RWPE2 (cell line): ENCODE measurements around the gene CFDP1.

Experiments
- ATAC-seq: fragments of 200-7000 bp; cut with Tn5 transposase; 3 replicates; pipeline ENCODE4 v1.9.1; 2021; ENCODE audit warnings: low read depth
- DNase-seq: peaks from one replicate; pipeline ENCODE4 v3.0.0-alpha.2; 2020; ENCODE audit warnings: low spot score
- H3K27ac ChIP-seq: fragments of 450-650 bp; 2 replicates; pipeline ENCODE4 v1.5.1; 2017; ENCODE audit warnings: mild to moderate bottlenecking; ENCODE audit not compliant: poor library complexity, severe bottlenecking
- H3K27me3 ChIP-seq: fragments of 250-450 bp; sonication (Bioruptor Pico); 2 replicates; pipeline ENCODE4 v1.5.1; 2021; ENCODE audit warnings: mild to moderate bottlenecking, moderate library complexity; ENCODE audit not compliant: insufficient read depth, poor library complexity, severe bottlenecking
- H3K36me3 ChIP-seq: fragments of 250-450 bp; sonication (Bioruptor Pico); 2 replicates; pipeline ENCODE4 v1.5.1; 2020; ENCODE audit warnings: low read depth, mild to moderate bottlenecking, moderate library complexity
- H3K4me1 ChIP-seq: fragments of 250-450 bp; sonication (Bioruptor Pico); 2 replicates; pipeline ENCODE4 v1.5.1; 2021; ENCODE audit warnings: mild to moderate bottlenecking, moderate library complexity; ENCODE audit not compliant: insufficient read depth, poor library complexity, severe bottlenecking
- H3K4me3 ChIP-seq: fragments of 250-450 bp; sonication (Bioruptor Pico); 2 replicates; pipeline ENCODE4 v1.5.1; 2021; ENCODE audit warnings: mild to moderate bottlenecking, moderate library complexity; ENCODE audit not compliant: severe bottlenecking
- H3K9me3 ChIP-seq: fragments of 250-450 bp; sonication (Bioruptor Pico); 2 replicates; pipeline ENCODE4 v1.5.1; 2021; ENCODE audit warnings: mild to moderate bottlenecking, moderate library complexity; ENCODE audit not compliant: severe bottlenecking
- TF ChIP-seq, protein P1 (sequence below): fragments of 450-650 bp; IDR thresholded peaks from one replicate; pipeline ENCODE4 v1.5.1; 2017; ENCODE audit warnings: mild to moderate bottlenecking, moderate library complexity; ENCODE audit not compliant: poor library complexity, severe bottlenecking

CFDP1 gene

GRCh38 chr16:75319513-75320411, 113.5 kb downstream of the CFDP1 start:
- Histone ChIP-seq H3K4me3 (no peak overlapping the region), H3K27ac (peak overlapping the region; percentile 27), H3K9me3 (no peaks in the 10 kb centered on the region), H3K36me3 (peaks cover 13% of the 10 kb centered on the region), H3K27me3 (no peaks in the 10 kb centered on the region), H3K4me1 (peaks cover 30% of the 10 kb centered on the region)
- ATAC-seq (no peak; the same call in 2 of the 3 replicates), DNase-seq (no peak)
- TF ChIP-seq, protein P1, sequence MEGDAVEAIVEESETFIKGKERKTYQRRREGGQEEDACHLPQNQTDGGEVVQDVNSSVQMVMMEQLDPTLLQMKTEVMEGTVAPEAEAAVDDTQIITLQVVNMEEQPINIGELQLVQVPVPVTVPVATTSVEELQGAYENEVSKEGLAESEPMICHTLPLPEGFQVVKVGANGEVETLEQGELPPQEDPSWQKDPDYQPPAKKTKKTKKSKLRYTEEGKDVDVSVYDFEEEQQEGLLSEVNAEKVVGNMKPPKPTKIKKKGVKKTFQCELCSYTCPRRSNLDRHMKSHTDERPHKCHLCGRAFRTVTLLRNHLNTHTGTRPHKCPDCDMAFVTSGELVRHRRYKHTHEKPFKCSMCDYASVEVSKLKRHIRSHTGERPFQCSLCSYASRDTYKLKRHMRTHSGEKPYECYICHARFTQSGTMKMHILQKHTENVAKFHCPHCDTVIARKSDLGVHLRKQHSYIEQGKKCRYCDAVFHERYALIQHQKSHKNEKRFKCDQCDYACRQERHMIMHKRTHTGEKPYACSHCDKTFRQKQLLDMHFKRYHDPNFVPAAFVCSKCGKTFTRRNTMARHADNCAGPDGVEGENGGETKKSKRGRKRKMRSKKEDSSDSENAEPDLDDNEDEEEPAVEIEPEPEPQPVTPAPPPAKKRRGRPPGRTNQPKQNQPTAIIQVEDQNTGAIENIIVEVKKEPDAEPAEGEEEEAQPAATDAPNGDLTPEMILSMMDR = no peak

DNA sequence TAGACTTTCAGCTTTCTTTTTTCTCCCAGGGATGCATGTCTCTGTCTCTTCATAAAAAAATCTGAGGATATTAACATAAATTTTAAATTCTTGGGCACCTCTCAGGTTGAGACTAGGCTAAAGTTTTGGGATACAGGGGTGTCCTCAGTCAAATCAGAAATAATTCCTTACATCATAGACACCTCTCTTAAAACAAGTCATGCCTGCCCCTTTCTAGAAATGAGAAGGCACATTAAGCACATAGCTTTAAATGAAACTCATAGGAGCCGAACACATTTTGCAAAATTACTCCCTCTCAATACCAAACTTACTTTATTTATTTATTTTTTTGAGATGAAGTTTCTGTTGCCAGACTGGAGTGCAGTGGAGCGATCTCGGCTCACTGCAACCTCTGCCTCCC, 114.6 kb downstream of the CFDP1 start:
- DNase-seq (no peak), ATAC-seq (no peak)
- Histone ChIP-seq H3K27me3 (no peaks in the 10 kb centered on the region), H3K4me1 (peaks cover 26% of the 10 kb centered on the region), H3K9me3 (no peaks in the 10 kb centered on the region), H3K4me3 (no peak overlapping the region), H3K36me3 (peaks cover 18% of the 10 kb centered on the region), H3K27ac (no peak overlapping the region)
- TF ChIP-seq, protein P1 = no peak

DNA sequence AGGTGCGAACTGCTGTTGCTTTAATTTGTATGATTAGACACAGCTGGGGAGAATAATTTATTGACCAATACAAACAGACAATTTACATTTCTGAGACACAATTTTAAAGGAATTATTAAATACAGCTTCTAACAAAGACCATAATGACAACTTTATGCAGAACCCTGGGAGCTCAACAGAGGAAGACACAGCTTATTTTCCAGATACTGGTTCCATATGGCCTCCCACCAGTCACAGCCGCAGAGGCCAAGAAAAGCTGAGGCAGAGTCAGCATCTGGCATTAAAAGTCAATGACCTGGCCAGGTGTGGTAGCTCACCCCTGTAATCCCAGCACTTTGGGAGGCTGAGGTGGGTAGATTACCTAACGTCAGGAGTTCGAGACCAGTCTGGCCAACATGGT, 115.8 kb downstream of the CFDP1 start:
- Histone ChIP-seq H3K36me3 (peaks cover 18% of the 10 kb centered on the region), H3K4me3 (no peak overlapping the region), H3K27ac (no peak overlapping the region), H3K4me1 (peaks cover 14% of the 10 kb centered on the region), H3K9me3 (no peaks in the 10 kb centered on the region), H3K27me3 (no peaks in the 10 kb centered on the region)
- TF ChIP-seq, protein P1 = no peak
- ATAC-seq (no peak), DNase-seq (no peak)

DNA sequence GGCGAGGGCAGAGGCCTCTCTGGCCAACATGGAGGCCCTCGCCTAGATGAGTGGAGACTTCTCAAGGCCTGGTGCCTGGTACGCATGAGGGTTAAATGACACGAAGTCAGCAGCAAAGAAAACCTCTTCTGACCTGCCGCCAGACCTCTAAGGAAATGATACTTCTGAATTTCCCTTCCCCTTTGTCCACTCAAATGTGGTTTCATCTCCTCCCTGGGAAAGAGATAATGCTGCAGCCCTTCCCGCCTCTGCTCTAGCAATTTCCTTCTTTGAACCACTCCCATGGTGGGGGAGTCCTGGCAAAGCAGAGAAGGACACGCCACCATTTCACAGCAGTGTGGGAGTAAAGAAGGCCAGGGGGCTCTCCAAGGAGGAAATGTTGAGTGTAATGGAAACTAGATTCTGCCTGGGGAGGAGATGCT, 116.2 kb downstream of the CFDP1 start:
- Histone ChIP-seq H3K27me3 (no peaks in the 10 kb centered on the region), H3K4me3 (no peak overlapping the region), H3K9me3 (no peaks in the 10 kb centered on the region), H3K4me1 (peaks cover 10% of the 10 kb centered on the region), H3K36me3 (peaks cover 15% of the 10 kb centered on the region), H3K27ac (no peak overlapping the region)
- ATAC-seq = no peak
- no peak for DNase-seq
- TF ChIP-seq, protein P1 = no peak
